ACC112 (cell line): Measurements from ENCODE around the gene SLC43A1.

Experiments
- H2AFZ ChIP-seq: fragments of 200-600 bp; sonication (generic); one replicate; pipeline ENCODE4 v1.6.0; 2017; ENCODE audit warnings: antibody characterized with exemption, low read length; ENCODE audit not compliant: unreplicated experiment
- H3K27ac ChIP-seq: fragments of 200-600 bp; sonication (generic); 2 replicates; pipeline ENCODE4 v1.5.1; 2014; ENCODE audit warnings: low read depth, mild to moderate bottlenecking, antibody characterized with exemption, low read length, moderate library complexity
- H3K27me3 ChIP-seq: fragments of 200-600 bp; sonication (generic); 2 replicates; pipeline ENCODE4 v1.6.1; 2014; ENCODE audit warnings: mild to moderate bottlenecking, antibody characterized with exemption, low read length, moderate library complexity, mixed read lengths; ENCODE audit not compliant: insufficient read depth
- H3K36me3 ChIP-seq: fragments of 200-600 bp; sonication (generic); 2 replicates; pipeline ENCODE4 v1.6.1; 2016; ENCODE audit warnings: mild to moderate bottlenecking, antibody characterized with exemption, low read length, moderate library complexity, mixed read lengths; ENCODE audit not compliant: insufficient read depth
- H3K4me1 ChIP-seq: fragments of 200-600 bp; sonication (generic); one replicate; pipeline ENCODE4 v1.6.1; 2016; ENCODE audit warnings: low read length, mixed read lengths; ENCODE audit not compliant: insufficient read depth, unreplicated experiment, control insufficient read depth
- H3K4me3 ChIP-seq: fragments of 200-600 bp; sonication (generic); 2 replicates; pipeline ENCODE4 v1.5.1; 2014; ENCODE audit warnings: mild to moderate bottlenecking, low read depth, low read length
- H3K79me2 ChIP-seq: fragments of 200-600 bp; sonication (generic); one replicate; pipeline ENCODE4 v1.6.0; 2016; ENCODE audit warnings: low read length; ENCODE audit not compliant: control insufficient read depth, unreplicated experiment, insufficient read depth

Gene SLC43A1

GRCh38 chr11:57440744-57441414 is 74.6 kb downstream of the SLC43A1 start:
- no peaks in the 10 kb centered on the region for H3K4me1 ChIP-seq
- H3K36me3 ChIP-seq, result no peaks in the 10 kb centered on the region
- no peak overlapping the region for H3K27ac ChIP-seq
- H3K27me3 ChIP-seq, result peaks cover 4% of the 10 kb centered on the region; the same call in 1 of the 2 replicates
- H3K4me3 ChIP-seq, result no peak overlapping the region
- no peak overlapping the region for H2AFZ ChIP-seq
- H3K79me2 ChIP-seq, result no peaks in the 10 kb centered on the region

GRCh38 chr11:57439786-57440185 is 75.7 kb downstream of the SLC43A1 start:
- no peak overlapping the region for H2AFZ ChIP-seq
- H3K36me3 ChIP-seq, result no peaks in the 10 kb centered on the region
- H3K4me1 ChIP-seq, result peaks cover 6% of the 10 kb centered on the region
- no peak overlapping the region for H3K4me3 ChIP-seq
- H3K79me2 ChIP-seq, result no peaks in the 10 kb centered on the region
- H3K27ac ChIP-seq, result no peak overlapping the region
- H3K27me3 ChIP-seq, result no peaks in the 10 kb centered on the region

GRCh38 chr11:57438345-57439285 is 76.9 kb downstream of the SLC43A1 start:
- no peaks in the 10 kb centered on the region for H3K79me2 ChIP-seq
- H2AFZ ChIP-seq, result no peak overlapping the region
- no peak overlapping the region for H3K4me3 ChIP-seq
- H3K36me3 ChIP-seq, result no peaks in the 10 kb centered on the region
- no peaks in the 10 kb centered on the region for H3K27me3 ChIP-seq
- peaks cover 17% of the 10 kb centered on the region for H3K4me1 ChIP-seq
- H3K27ac ChIP-seq, result no peak overlapping the region

GRCh38 chr11:57436031-57436430 is 79.5 kb downstream of the SLC43A1 start:
- no peaks in the 10 kb centered on the region for H3K36me3 ChIP-seq
- H3K4me3 ChIP-seq, result no peak overlapping the region
- peaks cover 30% of the 10 kb centered on the region for H3K4me1 ChIP-seq
- H3K27ac ChIP-seq, result no peak overlapping the region
- H3K79me2 ChIP-seq, result no peaks in the 10 kb centered on the region
- H3K27me3 ChIP-seq, result no peaks in the 10 kb centered on the region
- H2AFZ ChIP-seq, result no peak overlapping the region

- H3K36me3 ChIP-seq, result no peaks in the 10 kb centered on the region
- H2AFZ ChIP-seq, result no peak overlapping the region
- H3K79me2 ChIP-seq, result no peaks in the 10 kb centered on the region
- H3K27ac ChIP-seq, result peak overlapping the region; percentile 43
- H3K4me3 ChIP-seq, result no peak overlapping the region
- H3K4me1 ChIP-seq, result peaks cover 30% of the 10 kb centered on the region
- no peaks in the 10 kb centered on the region for H3K27me3 ChIP-seq
These were observed 80.6 kb downstream of the SLC43A1 start for GRCh38 chr11:57434640-57435546.
